HG03045 (cell line): ENCODE data around the gene PDZK1IP1.
"Not testable (repeated sequence)": the region's sequence is repeated elsewhere in the genome, so short reads cannot be mapped to it uniquely, and the experiment has no call there.

Experiments used
- ATAC-seq: cut with Tn5 transposase; IDR thresholded peaks from one replicate; pipeline ENCODE4 v1.9.1; 2021; ENCODE audit warnings: mild to moderate bottlenecking, moderate library complexity; ENCODE audit not compliant: unreplicated experiment

The PDZK1IP1 gene

GRCh38 chr1:47181955-47182675, 7.7 kb downstream of the PDZK1IP1 start:
- no peak for ATAC-seq

GRCh38 chr1:47181095-47181954, 8.5 kb downstream of the PDZK1IP1 start:
- ATAC-seq, result no peak

GRCh38 chr1:47180603-47181094, 9.2 kb downstream of the PDZK1IP1 start:
- ATAC-seq, result no peak

- no peak for ATAC-seq
These were observed 9.8 kb downstream of the PDZK1IP1 start for GRCh38 chr1:47179988-47180563.

GRCh38 chr1:47179017-47179987, 10.5 kb downstream of the PDZK1IP1 start:
- ATAC-seq, result peak; percentile 76

GRCh38 chr1:47178654-47179016, 11.2 kb downstream of the PDZK1IP1 start:
- no peak for ATAC-seq

GRCh38 chr1:47178020-47178419, 11.8 kb downstream of the PDZK1IP1 start:
- no peak for ATAC-seq

- ATAC-seq, result no peak
These were observed 14.5 kb downstream of the PDZK1IP1 start for GRCh38 chr1:47175227-47175934.

- no peak for ATAC-seq
These were observed 15.2 kb downstream of the PDZK1IP1 start for GRCh38 chr1:47174656-47175020.

- no peak for ATAC-seq
These were observed 17.1 kb downstream of the PDZK1IP1 start for GRCh38 chr1:47172782-47173181.

GRCh38 chr1:47164552-47164951, 25.3 kb downstream of the PDZK1IP1 start:
- ATAC-seq, result no peak

GRCh38 chr1:47161298-47162040, 28.4 kb downstream of the PDZK1IP1 start:
- no peak for ATAC-seq

GRCh38 chr1:47160716-47161115, 29.1 kb downstream of the PDZK1IP1 start:
- ATAC-seq, result no peak

- not testable (repeated sequence) for ATAC-seq
These were observed 31.9 kb downstream of the PDZK1IP1 start for GRCh38 chr1:47157957-47158356.

- ATAC-seq, result not testable (repeated sequence)
These were observed 33.4 kb downstream of the PDZK1IP1 start for GRCh38 chr1:47156457-47156856.

GRCh38 chr1:47149162-47149561, 40.7 kb downstream of the PDZK1IP1 start:
- ATAC-seq, result not testable (repeated sequence)

GRCh38 chr1:47147047-47147785, 42.6 kb downstream of the PDZK1IP1 start:
- no peak for ATAC-seq

GRCh38 chr1:47146495-47146894, 43.3 kb downstream of the PDZK1IP1 start:
- ATAC-seq, result not testable (repeated sequence)
